ENCODE data around the gene PRR14L. TPM values are rescaled to one million over a fixed set of nuclear protein-coding genes. Genes with fewer than 3 reads are reported as not detected.

Gene PRR14L
- total RNA-seq, 1 experiment from 2014 or later = 138 TPM

DNA sequence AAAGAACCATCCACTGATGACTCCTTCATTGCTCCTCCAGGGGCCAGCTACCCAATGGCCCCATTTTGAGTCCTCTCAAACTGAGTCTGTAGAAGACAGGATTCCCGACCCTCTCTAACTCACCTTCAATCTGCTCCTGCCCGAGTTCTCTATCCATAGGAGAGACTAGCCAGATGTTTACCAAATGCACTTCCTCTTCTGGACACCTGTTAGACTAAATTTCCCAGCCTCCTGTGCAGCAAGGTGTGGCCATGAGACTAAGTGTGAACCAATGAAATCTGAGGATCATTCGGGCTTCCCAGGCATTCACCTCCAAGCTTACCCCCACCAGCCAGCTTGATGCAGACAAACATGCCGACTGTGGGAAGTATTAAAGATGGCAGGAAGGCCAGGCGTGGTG is 95.5 kb downstream of the PRR14L start:
- H2AFZ ChIP-seq (ENCODE audit: low read length) = no peak overlapping the region
- no peak overlapping the region for H2AK5ac ChIP-seq (ENCODE audit: insufficient read length, low read length)
- Mint-ChIP-seq H3K27me3 (ENCODE audit: low read depth) (no peaks in the 10 kb centered on the region), H3K36me3 (ENCODE audit: insufficient read depth in 1 of 3, low read depth in 3 of 3) (peaks cover 4 to 11% (median 7%) of the 10 kb centered on the region in 3 experiments; a peak in 5 of 7 replicates), H3K4me1 (peaks cover 0 to 3% of the 10 kb centered on the region in 2 experiments; a peak in 1 of 4 replicates), H3K27ac (peak overlapping the region in 1 of 3 experiments; percentile 30; a peak in 2 of 7 replicates), H3K9me3 (no peaks in the 10 kb centered on the region), H3K4me3 (no peak overlapping the region)
- H3K9me3 ChIP-seq (ENCODE audit: control insufficient read depth, low read depth, low read length) = no peaks in the 10 kb centered on the region
- H4K20me1 ChIP-seq (ENCODE audit: control insufficient read depth, insufficient read depth, insufficient read length) = no peaks in the 10 kb centered on the region
- H3K4me1 ChIP-seq (ENCODE audit: insufficient read depth, low read length) = no peaks in the 10 kb centered on the region
- no peak overlapping the region for H2BK20ac ChIP-seq (ENCODE audit: low read depth, low read length, poor library complexity, severe bottlenecking)
- no CpG with 5 or more reads among the region's 5 CpGs for WGBS (ENCODE audit: extremely low coverage, insufficient read length, low lambda C conversion rate)
- no peak overlapping the region for H4K8ac ChIP-seq (replicated peaks; ENCODE audit: insufficient read length, low read depth, low read length)
- peaks cover 12% of the 10 kb centered on the region; the same call in 1 of the 2 replicates for H3K79me2 ChIP-seq (ENCODE audit: insufficient read depth, low read length)
- no peak overlapping the region for H3K4me2 ChIP-seq (ENCODE audit: insufficient read depth, insufficient read length, low read length)
- no peak overlapping the region for H3K4ac ChIP-seq (ENCODE audit: low read depth, low read length)
- no peak overlapping the region for H2BK5ac ChIP-seq (ENCODE audit: insufficient read length, low read length)
- no peak overlapping the region for H2BK15ac ChIP-seq (ENCODE audit: low read depth, low read length)
- no peak overlapping the region for H4K91ac ChIP-seq (ENCODE audit: insufficient read length, low read depth, low read length)
- no peak overlapping the region for H3K27ac ChIP-seq (ENCODE audit: insufficient read length, low read depth, low read length)
- H3K23me2 ChIP-seq (ENCODE audit: insufficient read length, low read depth, low read length, poor library complexity, severe bottlenecking) = no peaks in the 10 kb centered on the region
- H3K79me1 ChIP-seq (ENCODE audit: insufficient read depth, low read depth, low read length, poor library complexity, severe bottlenecking) = peaks cover 7% of the 10 kb centered on the region
- H2BK120ac ChIP-seq (ENCODE audit: low read depth, low read length, poor library complexity, severe bottlenecking) = no peak overlapping the region
- H4K5ac ChIP-seq (ENCODE audit: insufficient read length, low read depth, low read length) = no peak overlapping the region
- H3K56ac ChIP-seq (ENCODE audit: insufficient read length, low read depth, low read length) = no peak overlapping the region
- H2BK12ac ChIP-seq (ENCODE audit: insufficient read length, low read depth, low read length) = no peak overlapping the region
- no peak overlapping the region for H3K14ac ChIP-seq (ENCODE audit: insufficient read depth, low read length)
- no peaks in the 10 kb centered on the region for H3K27me3 ChIP-seq (ENCODE audit: insufficient read depth, low read length)
- no peak overlapping the region for H3T11ph ChIP-seq (ENCODE audit: low read length)
- H3K18ac ChIP-seq (ENCODE audit: insufficient read length, low read depth, low read length) = no peak overlapping the region
- no peak for DNase-seq
- TF ChIP-seq CTCF (conservative IDR thresholded peaks at IDR 0.05) = no peak
- H3K23ac ChIP-seq (ENCODE audit: insufficient read length, low read depth, low read length) = no peak overlapping the region
- no peak overlapping the region for H3K9ac ChIP-seq (ENCODE audit: extremely low read depth, insufficient read length, low read length)
